ENCODE results near the gene CEP250. TPM values are rescaled to one million over a fixed set of nuclear protein-coding genes. Genes with fewer than 3 reads are reported as not detected.

Gene CEP250
- polyA plus RNA-seq, 1 donor (not counting 4 experiments of a cell fraction or from before 2014, with no cell fraction given) = 8.1 TPM

GRCh38 chr20:35499271-35499670 is 43.9 kb downstream of the CEP250 start:
- Histone ChIP-seq H3K9me3 (ENCODE audit: control insufficient read depth, low read depth, low read length) (no peaks in the 10 kb centered on the region), H3K4me2 (ENCODE audit: control insufficient read depth, extremely low read depth, insufficient read depth, low read depth, low read length) (no peak overlapping the region), H3K27me3 (ENCODE audit: control insufficient read depth, extremely low read depth, insufficient read depth, low read length) (no peaks in the 10 kb centered on the region), H3K27ac (ENCODE audit: control insufficient read depth, insufficient read depth, low read length) (no peak overlapping the region), H3K36me3 (ENCODE audit: control insufficient read depth in 2 of 2, extremely low read depth in 1 of 2, insufficient read depth in 2 of 2, low read length in 2 of 2) (peaks cover 23 to 36% of the 10 kb centered on the region in 2 experiments), H3K79me2 (ENCODE audit: control insufficient read depth, insufficient read depth, low read length) (no peaks in the 10 kb centered on the region), H4K20me1 (ENCODE audit: control insufficient read depth, extremely low read depth, insufficient read depth, low read length) (no peaks in the 10 kb centered on the region), H3K9ac (ENCODE audit: control insufficient read depth, extremely low read depth, insufficient read depth, low read length) (no peak overlapping the region), H2AFZ (ENCODE audit: control insufficient read depth, low read length) (no peak overlapping the region), H3K4me1 (ENCODE audit: control insufficient read depth, extremely low read depth, insufficient read depth, low read length) (no peaks in the 10 kb centered on the region), H3K9me1 (ENCODE audit: control insufficient read depth, extremely low read depth, insufficient read depth, low read length) (no peaks in the 10 kb centered on the region), H3K4me3 (ENCODE audit: control insufficient read depth in 2 of 3, extremely low read depth in 1 of 3, insufficient read depth in 2 of 3, low read depth in 1 of 3, low read length in 3 of 3) (no peak overlapping the region)
- FAIRE-seq (no peak), DNase-seq (ENCODE audit: low read depth, low spot score) (no peak)
- TF ChIP-seq, protein P1, sequence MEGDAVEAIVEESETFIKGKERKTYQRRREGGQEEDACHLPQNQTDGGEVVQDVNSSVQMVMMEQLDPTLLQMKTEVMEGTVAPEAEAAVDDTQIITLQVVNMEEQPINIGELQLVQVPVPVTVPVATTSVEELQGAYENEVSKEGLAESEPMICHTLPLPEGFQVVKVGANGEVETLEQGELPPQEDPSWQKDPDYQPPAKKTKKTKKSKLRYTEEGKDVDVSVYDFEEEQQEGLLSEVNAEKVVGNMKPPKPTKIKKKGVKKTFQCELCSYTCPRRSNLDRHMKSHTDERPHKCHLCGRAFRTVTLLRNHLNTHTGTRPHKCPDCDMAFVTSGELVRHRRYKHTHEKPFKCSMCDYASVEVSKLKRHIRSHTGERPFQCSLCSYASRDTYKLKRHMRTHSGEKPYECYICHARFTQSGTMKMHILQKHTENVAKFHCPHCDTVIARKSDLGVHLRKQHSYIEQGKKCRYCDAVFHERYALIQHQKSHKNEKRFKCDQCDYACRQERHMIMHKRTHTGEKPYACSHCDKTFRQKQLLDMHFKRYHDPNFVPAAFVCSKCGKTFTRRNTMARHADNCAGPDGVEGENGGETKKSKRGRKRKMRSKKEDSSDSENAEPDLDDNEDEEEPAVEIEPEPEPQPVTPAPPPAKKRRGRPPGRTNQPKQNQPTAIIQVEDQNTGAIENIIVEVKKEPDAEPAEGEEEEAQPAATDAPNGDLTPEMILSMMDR (optimal IDR thresholded peaks at IDR 0.05 in 1 of 3, IDR thresholded peaks at IDR 0.05 in 1 of 3, conservative IDR thresholded peaks at IDR 0.05 in 1 of 3; ENCODE audit: extremely low read depth in 1 of 3, insufficient read depth in 2 of 3, low read length in 3 of 3) = no peak
- TF ChIP-seq EZH2 (IDR thresholded peaks at IDR 0.05; ENCODE audit: low read length) = no peak
- dilution Hi-C loops (cut with MboI; ENCODE audit: extremely low pct_ligation_motif_present, low sequenced_read_pairs) = no loop called here

DNA sequence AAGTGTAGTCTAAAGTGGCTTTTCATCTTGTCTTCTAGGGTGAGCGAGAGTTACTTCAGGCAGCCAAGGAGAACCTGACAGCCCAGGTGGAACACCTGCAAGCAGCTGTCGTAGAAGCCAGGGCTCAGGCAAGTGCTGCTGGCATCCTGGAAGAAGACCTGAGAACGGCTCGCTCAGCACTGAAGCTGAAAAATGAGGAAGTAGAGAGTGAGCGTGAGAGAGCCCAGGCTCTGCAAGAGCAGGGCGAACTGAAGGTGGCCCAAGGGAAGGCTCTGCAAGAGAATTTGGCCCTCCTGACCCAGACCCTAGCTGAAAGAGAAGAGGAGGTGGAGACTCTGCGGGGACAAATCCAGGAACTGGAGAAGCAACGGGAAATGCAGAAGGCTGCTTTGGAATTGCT is 47.0 kb downstream of the CEP250 start:
- no peak overlapping the region for H3K9ac ChIP-seq (ENCODE audit: control insufficient read depth, extremely low read depth, insufficient read depth, low read length)
- no peaks in the 10 kb centered on the region for H4K20me1 ChIP-seq (ENCODE audit: control insufficient read depth, extremely low read depth, insufficient read depth, low read length)
- TF ChIP-seq, protein P1 (optimal IDR thresholded peaks at IDR 0.05 in 1 of 3, IDR thresholded peaks at IDR 0.05 in 1 of 3, conservative IDR thresholded peaks at IDR 0.05 in 1 of 3; ENCODE audit: extremely low read depth in 1 of 3, insufficient read depth in 2 of 3, low read length in 3 of 3) = no peak
- TF ChIP-seq EZH2 (IDR thresholded peaks at IDR 0.05; ENCODE audit: low read length) = no peak
- H3K9me1 ChIP-seq (ENCODE audit: control insufficient read depth, extremely low read depth, insufficient read depth, low read length) = no peaks in the 10 kb centered on the region
- no peaks in the 10 kb centered on the region for H3K79me2 ChIP-seq (ENCODE audit: control insufficient read depth, insufficient read depth, low read length)
- H3K9me3 ChIP-seq (ENCODE audit: control insufficient read depth, low read depth, low read length) = no peaks in the 10 kb centered on the region
- no peak overlapping the region for H3K4me3 ChIP-seq (ENCODE audit: control insufficient read depth in 2 of 3, extremely low read depth in 1 of 3, insufficient read depth in 2 of 3, low read depth in 1 of 3, low read length in 3 of 3)
- DNase-seq (ENCODE audit: low read depth, low spot score) (no peak), FAIRE-seq (no peak)
- H3K36me3 ChIP-seq (ENCODE audit: control insufficient read depth in 2 of 2, extremely low read depth in 1 of 2, insufficient read depth in 2 of 2, low read length in 2 of 2) = peaks cover 9 to 29% of the 10 kb centered on the region in 2 experiments
- no peak overlapping the region for H3K27ac ChIP-seq (ENCODE audit: control insufficient read depth, insufficient read depth, low read length)
- dilution Hi-C loops (cut with MboI; ENCODE audit: extremely low pct_ligation_motif_present, low sequenced_read_pairs) = no loop called here
- H3K4me2 ChIP-seq (ENCODE audit: control insufficient read depth, extremely low read depth, insufficient read depth, low read depth, low read length) = no peak overlapping the region
- no peaks in the 10 kb centered on the region for H3K4me1 ChIP-seq (ENCODE audit: control insufficient read depth, extremely low read depth, insufficient read depth, low read length)
- H3K27me3 ChIP-seq (ENCODE audit: control insufficient read depth, extremely low read depth, insufficient read depth, low read length) = no peaks in the 10 kb centered on the region
- no peak overlapping the region for H2AFZ ChIP-seq (ENCODE audit: control insufficient read depth, low read length)
